CD4-positive, alpha-beta memory T cell (primary cell): ENCODE results near the gene ITGB3. TPM values are rescaled to one million over a fixed set of nuclear protein-coding genes. Genes with fewer than 3 reads are reported as not detected.
"Not testable (repeated sequence)": the region's sequence is repeated elsewhere in the genome, so short reads cannot be mapped to it uniquely, and the experiment has no call there.

Experiments
- CTCF ChIA-PET: fragments of 350-600 bp; sonication (Branson Sonifier 250); formaldehyde crosslinking; loops from one replicate; lab custom pipeline; 2021; ENCODE audit warnings: inconsistent platforms; ENCODE audit not compliant: partially characterized antibody; lab: Charles Lee
- POLR2A ChIA-PET: fragments of 350-600 bp; sonication (Branson Sonifier 250); formaldehyde crosslinking; loops from one replicate; lab custom pipeline; 2021; ENCODE audit not compliant: partially characterized antibody; lab: Charles Lee
- DNase-seq, 5 donors: peaks; one replicate each; pipeline versions ENCODE4 v3.0.0 to v3.0.0-alpha.2; 2020 to 2022; ENCODE audit warnings: mixed read lengths in 1 of 5
- H3K27ac ChIP-seq: one replicate; pipeline ENCODE4 v1.7.0; 2013; ENCODE audit warnings: low read depth, low read length
- H3K27me3 ChIP-seq: 2 replicates; pipeline ENCODE4 v1.7.0; 2013; ENCODE audit warnings: mild to moderate bottlenecking, low read length, moderate library complexity; ENCODE audit not compliant: insufficient read depth
- H3K36me3 ChIP-seq: 2 replicates; pipeline ENCODE4 v1.7.0; 2013; ENCODE audit warnings: mild to moderate bottlenecking, low read length, moderate library complexity; ENCODE audit not compliant: insufficient read depth
- H3K4me1 ChIP-seq: 2 replicates; pipeline ENCODE4 v1.7.0; 2013; ENCODE audit warnings: mild to moderate bottlenecking, low read length, moderate library complexity; ENCODE audit not compliant: insufficient read depth
- H3K4me3 ChIP-seq, 2 donors: one replicate each; pipeline ENCODE4 v1.7.0; 2013; ENCODE audit warnings: low read length in 2 of 2, mild to moderate bottlenecking in 1 of 2
- H3K9me3 ChIP-seq, 2 donors: one replicate each; pipeline ENCODE4 v1.7.0; 2013; ENCODE audit warnings: low read length in 2 of 2, control low read depth in 1 of 2; ENCODE audit not compliant: control insufficient read depth in 1 of 2
- H3K27ac Mint-ChIP-seq, 7 donors: one replicate each; pipeline ENCODE4 v1.8.0; 2020 to 2021; ENCODE audit warnings: mixed read lengths in 7 of 7, mild to moderate bottlenecking in 6 of 7, inconsistent platforms in 3 of 7, moderate library complexity in 3 of 7
- H3K27me3 Mint-ChIP-seq, 2 donors: one replicate each; pipeline ENCODE4 v1.8.0; 2020 to 2021; ENCODE audit warnings: mixed read lengths in 2 of 2
- H3K36me3 Mint-ChIP-seq, 2 donors: one replicate each; pipeline ENCODE4 v1.8.0; 2020 to 2021; ENCODE audit warnings: mixed read lengths in 2 of 2, inconsistent platforms in 1 of 2, mild to moderate bottlenecking in 1 of 2
- H3K4me1 Mint-ChIP-seq, 4 donors: one replicate each; pipeline ENCODE4 v1.8.0; 2020 to 2021; ENCODE audit warnings: mixed read lengths in 4 of 4, mild to moderate bottlenecking in 1 of 4
- H3K4me3 Mint-ChIP-seq, 8 donors: one replicate each; pipeline ENCODE4 v1.8.0; 2020 to 2021; ENCODE audit warnings: mixed read lengths in 8 of 8, mild to moderate bottlenecking in 7 of 8, moderate library complexity in 6 of 8, inconsistent platforms in 3 of 8
- H3K9me3 Mint-ChIP-seq, 8 donors: one replicate each; pipeline ENCODE4 v1.8.0; 2020 to 2021; ENCODE audit warnings: mixed read lengths in 8 of 8, mild to moderate bottlenecking in 5 of 8, inconsistent platforms in 3 of 8, moderate library complexity in 1 of 8
- intact Hi-C: fragments of 100-400 bp; cut with micrococcal nuclease; formaldehyde crosslinking; loops from one replicate; pipeline ENCODE4 v1.15.1; 2023
- polyA plus RNA-seq, 2 donors: library from polyadenylated mRNA; unstranded; fragments of 300-500 nt; fragmentation: Illumina TruSeq; gene quantifications; one replicate each; pipeline ENCODE4 v1.2.3, GENCODE V29; 2021
- total RNA-seq, 2 experiments: library from RNA; stranded (reverse); gene quantifications; one replicate each; pipeline ENCODE4 v1.2.3, GENCODE V29; 2021

ITGB3 gene
- total and polyA plus RNA-seq, 4 experiments from 2014 or later, result not detected

DNA sequence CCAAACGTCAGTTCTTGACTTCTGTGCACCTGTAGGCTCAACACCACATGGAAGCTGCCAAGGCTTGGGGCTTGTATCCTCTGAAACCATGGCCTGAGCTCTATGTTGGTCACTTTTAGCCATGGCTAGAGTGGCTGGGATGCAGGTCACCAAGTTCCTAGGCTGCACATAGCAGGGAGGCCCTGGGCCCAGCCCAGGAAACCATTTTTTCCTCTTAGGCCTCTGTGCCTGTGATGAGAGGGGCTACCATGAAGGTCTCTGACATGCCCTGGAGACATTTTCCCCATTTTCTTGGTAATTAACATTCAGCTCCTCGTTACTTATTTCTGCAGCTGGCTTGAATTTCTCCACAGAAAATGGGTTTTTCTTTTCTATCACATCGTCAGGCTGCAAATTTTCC is 15.3 kb downstream of the ITGB3 start:
- H3K4me1 ChIP-seq, H3K9me3 ChIP-seq, CTCF ChIA-PET, DNase-seq, H3K27me3 ChIP-seq, H3K27me3 Mint-ChIP-seq, H3K9me3 Mint-ChIP-seq, H3K36me3 ChIP-seq, POLR2A ChIA-PET, H3K27ac ChIP-seq, intact Hi-C loops, H3K4me3 Mint-ChIP-seq, H3K36me3 Mint-ChIP-seq, H3K4me1 Mint-ChIP-seq, H3K27ac Mint-ChIP-seq, H3K4me3 ChIP-seq: not testable (repeated sequence)

DNA sequence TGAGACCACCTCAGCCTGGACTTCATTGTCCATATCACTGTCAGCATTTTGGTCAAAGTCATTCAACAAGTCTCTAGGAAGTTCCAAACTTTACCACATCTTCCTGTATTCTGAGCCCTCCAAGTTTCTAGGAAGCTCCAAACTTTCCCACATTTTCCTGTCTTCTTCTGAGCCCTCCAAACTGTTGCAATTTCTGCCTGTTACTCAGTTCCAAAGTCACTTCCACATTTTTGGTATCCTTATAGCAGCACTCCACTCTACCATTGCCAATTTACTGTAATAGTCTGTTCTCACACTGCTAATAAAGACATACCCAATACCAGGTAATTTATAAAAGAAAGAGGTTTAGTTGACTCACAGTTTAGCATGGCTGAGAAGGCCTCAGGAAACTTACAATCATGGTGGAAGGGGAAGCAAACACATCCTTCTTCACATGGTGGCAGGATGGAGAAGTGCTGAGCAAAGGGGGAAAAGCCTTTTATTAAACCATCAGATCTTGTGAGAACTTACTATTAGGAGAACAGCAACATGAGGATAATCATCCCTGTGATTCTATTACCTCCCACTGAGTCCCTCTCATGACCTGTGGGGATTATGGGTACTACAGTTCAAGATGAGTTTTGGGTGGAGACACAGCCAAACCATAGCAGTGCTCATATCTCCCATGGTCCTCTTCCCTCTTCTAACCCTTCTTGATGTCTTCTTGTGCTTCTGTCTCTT is 16.1 kb downstream of the ITGB3 start:
- DNase-seq, H3K27me3 ChIP-seq, H3K4me1 Mint-ChIP-seq, POLR2A ChIA-PET, H3K36me3 ChIP-seq, H3K4me3 ChIP-seq, H3K27ac ChIP-seq, H3K27me3 Mint-ChIP-seq, H3K36me3 Mint-ChIP-seq, intact Hi-C loops, H3K27ac Mint-ChIP-seq, H3K4me1 ChIP-seq, H3K9me3 ChIP-seq, H3K9me3 Mint-ChIP-seq, CTCF ChIA-PET: not testable (repeated sequence)
- H3K4me3 Mint-ChIP-seq, result peak overlapping the region in 1 of 8 donors; percentile 13

DNA sequence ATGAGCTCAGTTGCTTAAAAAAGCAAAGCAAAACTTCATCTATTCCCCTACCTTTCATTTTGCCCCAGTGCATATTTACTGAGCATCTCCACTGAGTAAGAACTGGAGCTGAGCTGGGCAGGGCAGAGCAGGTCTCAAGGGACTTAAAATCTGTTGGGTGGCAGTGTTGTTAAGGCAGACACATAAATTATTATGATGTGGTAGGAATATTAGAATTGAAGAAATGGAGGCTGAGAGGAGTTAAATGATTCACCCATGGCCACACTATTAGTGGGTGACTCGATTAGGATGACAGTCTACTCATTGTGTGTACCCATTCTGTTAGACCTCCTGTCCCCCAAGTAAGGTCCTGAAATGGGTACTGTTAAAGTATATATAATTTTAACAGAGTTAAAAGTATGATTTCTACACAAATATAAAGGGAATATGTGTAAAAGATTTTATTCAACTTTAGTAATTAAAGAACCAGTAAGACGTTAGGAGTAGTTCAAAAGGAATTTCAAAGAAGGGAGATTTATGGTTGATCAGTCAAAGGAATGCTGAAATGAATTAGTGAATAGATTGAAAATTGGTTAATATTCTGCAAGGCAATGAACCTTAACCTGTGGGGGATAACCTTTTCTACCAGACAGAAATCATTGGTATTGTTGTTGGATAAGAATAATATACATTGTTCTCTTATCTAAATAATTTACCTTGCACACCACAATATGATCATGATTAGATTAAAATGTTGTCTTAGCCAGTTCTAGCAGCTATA is 17.5 kb downstream of the ITGB3 start:
- POLR2A ChIA-PET, result no interaction called here
- H3K4me1 ChIP-seq, result no peaks in the 10 kb centered on the region
- no peaks in the 10 kb centered on the region for H3K27me3 ChIP-seq
- peaks cover 0 to 4% of the 10 kb centered on the region in 2 donors for H3K36me3 Mint-ChIP-seq
- no peak for DNase-seq
- H3K4me3 Mint-ChIP-seq, result no peak overlapping the region
- H3K9me3 ChIP-seq, result no peaks in the 10 kb centered on the region
- no peak overlapping the region for H3K4me3 ChIP-seq
- H3K27ac ChIP-seq, result no peak overlapping the region
- intact Hi-C loops, result no loop called here
- CTCF ChIA-PET, result no interaction called here
- no peaks in the 10 kb centered on the region for H3K4me1 Mint-ChIP-seq
- no peaks in the 10 kb centered on the region for H3K36me3 ChIP-seq
- peaks cover 0 to 5% (median 3%) of the 10 kb centered on the region in 8 donors for H3K9me3 Mint-ChIP-seq
- H3K27ac Mint-ChIP-seq, result no peak overlapping the region
- H3K27me3 Mint-ChIP-seq, result peaks cover 4 to 5% of the 10 kb centered on the region in 2 donors

DNA sequence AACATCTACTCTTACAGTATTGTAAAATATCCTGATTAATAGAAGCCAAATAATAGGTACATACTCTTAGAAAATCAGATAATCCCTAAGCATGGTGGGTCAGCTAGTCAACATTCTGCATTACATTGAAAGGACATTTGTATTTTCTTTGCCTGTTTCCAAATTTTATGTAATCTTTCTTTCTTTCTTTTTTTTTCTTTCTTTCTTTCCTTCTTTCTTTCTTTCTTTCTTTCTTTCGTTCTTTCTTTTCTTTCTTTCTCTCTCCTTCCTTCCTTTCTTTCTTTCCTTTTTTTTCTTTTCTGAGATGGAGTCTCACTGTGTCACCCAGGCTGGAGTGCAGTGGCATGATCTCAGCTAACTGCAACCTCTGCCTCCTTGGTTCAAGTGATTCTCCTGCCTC is 18.9 kb downstream of the ITGB3 start:
- no peaks in the 10 kb centered on the region for H3K27me3 ChIP-seq
- H3K36me3 ChIP-seq, result no peaks in the 10 kb centered on the region
- Mint-ChIP-seq H3K27ac (no peak overlapping the region), H3K9me3 (peaks cover 0 to 5% (median 3%) of the 10 kb centered on the region in 8 donors), H3K27me3 (peaks cover 7 to 8% of the 10 kb centered on the region in 2 donors), H3K4me1 (no peaks in the 10 kb centered on the region), H3K36me3 (peaks cover 0 to 4% of the 10 kb centered on the region in 2 donors), H3K4me3 (no peak overlapping the region)
- H3K9me3 ChIP-seq, result no peaks in the 10 kb centered on the region
- no peaks in the 10 kb centered on the region for H3K4me1 ChIP-seq
- intact Hi-C loops, result no loop called here
- H3K4me3 ChIP-seq, result no peak overlapping the region
- POLR2A ChIA-PET, result no interaction called here
- CTCF ChIA-PET, result interaction anchor here (0.6 kb wide), 1 partner anchor 91 kb away, joined by 3 read pairs; no protein-coding TSS in a partner anchor
- DNase-seq, result no peak
- H3K27ac ChIP-seq, result no peak overlapping the region

DNA sequence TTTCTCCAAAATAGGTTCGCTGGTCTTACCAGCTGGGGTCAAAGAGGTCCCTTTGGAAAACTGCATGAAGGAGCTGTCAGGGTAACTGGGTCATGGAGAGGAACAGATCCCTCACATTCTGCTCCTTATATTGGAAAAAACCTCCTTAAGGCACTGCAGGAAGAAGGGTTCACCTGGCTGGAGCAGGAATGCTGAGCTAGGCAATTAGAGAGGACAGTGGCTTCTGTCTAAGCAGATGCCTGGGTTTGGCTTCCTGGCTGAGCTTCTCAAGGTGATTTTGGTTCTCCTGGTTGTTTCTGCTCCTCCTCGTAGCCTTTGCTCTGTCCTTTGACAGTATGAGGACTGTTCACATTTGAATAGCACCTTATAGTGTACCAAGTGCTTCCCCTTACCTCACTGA is 19.6 kb downstream of the ITGB3 start:
- no peak for DNase-seq
- Mint-ChIP-seq H3K27me3 (peaks cover 7% of the 10 kb centered on the region in 2 donors), H3K36me3 (peaks cover 0 to 4% of the 10 kb centered on the region in 2 donors), H3K9me3 (peaks cover 0 to 5% (median 4%) of the 10 kb centered on the region in 8 donors), H3K27ac (no peak overlapping the region), H3K4me3 (no peak overlapping the region), H3K4me1 (no peaks in the 10 kb centered on the region)
- Histone ChIP-seq H3K36me3 (no peaks in the 10 kb centered on the region), H3K9me3 (no peaks in the 10 kb centered on the region), H3K4me3 (no peak overlapping the region), H3K4me1 (no peaks in the 10 kb centered on the region), H3K27ac (no peak overlapping the region), H3K27me3 (no peaks in the 10 kb centered on the region)
- CTCF ChIA-PET, result no interaction called here
- intact Hi-C loops, result no loop called here
- POLR2A ChIA-PET, result no interaction called here

DNA sequence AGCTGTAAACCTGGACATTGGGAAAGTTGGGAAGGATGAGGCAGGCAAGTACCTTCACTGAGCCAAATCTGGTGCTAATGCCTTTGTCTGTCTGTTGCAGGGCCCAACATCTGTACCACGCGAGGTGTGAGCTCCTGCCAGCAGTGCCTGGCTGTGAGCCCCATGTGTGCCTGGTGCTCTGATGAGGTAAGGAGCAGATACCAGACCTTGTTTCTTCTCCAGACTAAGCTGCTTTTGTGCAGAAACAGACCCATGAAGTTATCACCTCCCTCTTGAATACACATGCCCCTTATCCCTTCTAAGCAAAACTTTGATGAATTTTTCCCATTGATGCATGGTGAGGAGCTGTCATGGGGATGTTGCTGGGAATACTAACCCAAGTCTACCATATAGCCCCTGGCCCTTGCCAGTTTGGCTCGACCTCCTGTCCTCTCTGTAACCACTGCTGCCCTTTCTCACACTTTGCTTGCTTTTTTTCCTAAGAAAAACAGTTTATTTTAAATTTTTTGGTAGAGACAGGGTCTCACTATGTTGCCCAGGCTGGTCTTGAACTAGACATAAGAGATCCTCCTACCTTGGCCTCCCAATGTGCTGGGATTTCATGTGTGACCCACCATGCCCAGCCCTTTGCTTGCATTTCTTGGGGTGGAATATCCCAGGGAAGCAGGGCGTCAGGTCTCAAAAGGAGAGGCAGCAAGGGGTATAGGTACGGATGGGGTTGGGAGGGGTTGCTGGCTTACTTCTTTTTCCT is 20.9 kb downstream of the ITGB3 start:
- Mint-ChIP-seq H3K4me1 (peaks cover 0 to 3% (median 0%) of the 10 kb centered on the region in 4 donors), H3K9me3 (peaks cover 0 to 3% (median under 1%) of the 10 kb centered on the region in 8 donors), H3K4me3 (no peak overlapping the region), H3K27me3 (peaks cover 6 to 7% of the 10 kb centered on the region in 2 donors), H3K36me3 (peaks cover 0 to 1% of the 10 kb centered on the region in 2 donors), H3K27ac (no peak overlapping the region)
- no peaks in the 10 kb centered on the region for H3K27me3 ChIP-seq
- H3K36me3 ChIP-seq, result no peaks in the 10 kb centered on the region
- POLR2A ChIA-PET, result no interaction called here
- intact Hi-C loops, result no loop called here
- no peak overlapping the region for H3K27ac ChIP-seq
- no peak for DNase-seq
- H3K9me3 ChIP-seq, result no peaks in the 10 kb centered on the region
- H3K4me1 ChIP-seq, result no peaks in the 10 kb centered on the region
- no peak overlapping the region for H3K4me3 ChIP-seq
- CTCF ChIA-PET, result interaction anchor here (0.6 kb wide), 1 partner anchor 195 kb away, joined by 3 read pairs; no protein-coding TSS in a partner anchor
